ENCODE measurements around the gene AFTPH.

AFTPH gene

DNA sequence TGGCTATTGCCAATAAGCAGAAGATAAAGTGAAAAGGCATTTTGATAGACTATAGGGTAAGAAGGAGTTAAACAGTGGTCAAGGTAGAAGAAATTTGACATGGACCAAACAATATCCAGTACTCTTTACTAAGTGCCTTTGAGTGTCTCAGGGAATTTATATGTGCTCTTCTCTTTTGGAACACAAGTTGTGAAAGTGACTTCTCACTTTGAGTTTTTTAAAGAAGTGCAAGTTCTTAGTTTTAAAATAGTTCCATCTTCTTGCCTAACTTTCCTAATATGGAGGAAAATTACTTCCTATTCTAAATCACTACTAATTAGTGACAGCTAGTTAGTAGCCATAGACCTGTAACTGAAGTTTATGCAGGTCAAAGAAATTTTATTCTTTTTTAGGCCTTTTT, 63.4 kb downstream of the AFTPH start:
- no peak for DNase-seq (ENCODE audit: low spot score)

DNA sequence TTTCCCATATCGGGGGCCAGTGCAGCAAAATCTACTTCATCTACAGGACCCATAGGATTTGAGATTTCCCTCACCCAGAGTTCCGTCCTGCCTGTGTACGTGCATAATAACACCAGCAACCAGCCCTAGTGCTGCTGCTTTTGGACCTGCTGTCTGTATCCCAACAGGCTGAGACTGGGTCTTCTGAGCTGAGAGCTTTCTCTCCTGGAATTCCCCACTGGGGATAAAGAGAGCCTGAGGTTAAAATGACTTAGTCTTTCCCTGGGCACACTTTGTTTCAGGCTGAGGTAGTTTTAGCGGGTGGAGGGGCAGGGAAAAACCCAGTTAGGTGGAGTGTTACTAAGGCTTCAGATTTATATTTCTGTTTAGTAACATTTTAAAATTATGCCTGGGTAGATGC, 67.1 kb downstream of the AFTPH start:
- no peak for DNase-seq (ENCODE audit: low spot score)

DNA sequence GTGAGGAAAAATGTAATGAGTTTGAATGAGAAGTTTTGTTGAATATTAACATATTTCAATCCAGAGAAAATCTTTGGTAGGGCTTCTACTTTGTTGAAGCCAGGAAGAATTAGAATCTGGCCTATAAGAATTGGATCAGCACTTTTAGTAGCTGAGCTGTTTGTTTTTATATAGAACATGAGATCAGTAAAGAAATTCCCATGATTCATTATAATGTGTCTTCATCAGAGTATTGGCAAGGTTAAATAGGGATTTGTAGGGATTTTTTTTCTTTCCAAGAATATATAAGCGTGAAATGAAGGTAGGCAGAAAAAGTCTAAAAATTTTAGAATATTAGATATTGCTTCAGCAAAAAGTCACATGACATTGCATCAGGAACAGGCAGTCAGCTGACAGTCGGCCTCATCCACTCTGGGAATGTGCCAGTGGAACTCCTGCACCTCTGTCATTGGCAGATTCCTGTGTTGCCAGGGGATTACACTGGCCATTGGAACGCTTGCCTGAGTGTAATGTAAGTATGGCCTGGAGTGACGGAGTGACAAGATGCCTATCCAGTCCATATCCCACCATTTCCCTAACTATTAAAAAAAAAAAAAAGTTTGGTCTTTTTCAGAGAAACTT, 69.0 kb downstream of the AFTPH start:
- no peak for DNase-seq (ENCODE audit: low spot score)

DNA sequence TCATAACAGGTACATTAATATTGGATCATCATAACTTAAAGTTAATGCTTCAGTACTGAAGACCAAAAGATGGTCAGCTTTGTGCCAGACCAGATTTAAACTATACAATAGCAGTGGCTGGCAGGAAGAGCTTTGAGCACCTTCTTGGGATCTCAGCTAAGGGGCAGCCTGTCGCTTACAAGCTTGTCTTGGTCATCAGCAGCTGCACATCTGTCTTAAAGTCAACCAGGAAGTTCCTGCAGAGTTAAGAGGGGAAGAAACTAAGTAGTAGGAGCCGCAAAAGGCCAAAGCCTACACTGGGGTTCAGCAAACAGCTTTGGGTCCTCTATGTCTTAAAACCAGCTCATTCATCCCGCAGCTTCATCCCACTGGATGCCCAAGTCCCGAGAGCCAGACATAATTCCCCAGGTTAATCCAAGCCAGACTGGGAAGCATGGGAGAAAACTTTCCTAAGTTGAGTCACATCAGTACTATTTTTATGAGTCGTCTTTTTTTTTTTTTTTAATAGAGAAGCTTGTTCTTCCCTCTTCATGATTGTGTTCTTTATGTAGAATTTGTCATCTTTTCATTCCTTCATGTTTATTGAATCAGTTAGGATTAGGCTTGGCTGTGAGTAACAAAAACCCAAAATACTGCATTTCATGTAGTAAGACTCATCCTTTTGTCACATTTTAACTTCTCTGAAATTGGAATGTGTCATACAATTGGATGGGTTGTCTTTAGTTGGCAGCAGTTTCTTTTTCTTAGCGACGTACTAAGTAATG, 70.3 kb downstream of the AFTPH start:
- no peak for DNase-seq (ENCODE audit: low spot score)

DNA sequence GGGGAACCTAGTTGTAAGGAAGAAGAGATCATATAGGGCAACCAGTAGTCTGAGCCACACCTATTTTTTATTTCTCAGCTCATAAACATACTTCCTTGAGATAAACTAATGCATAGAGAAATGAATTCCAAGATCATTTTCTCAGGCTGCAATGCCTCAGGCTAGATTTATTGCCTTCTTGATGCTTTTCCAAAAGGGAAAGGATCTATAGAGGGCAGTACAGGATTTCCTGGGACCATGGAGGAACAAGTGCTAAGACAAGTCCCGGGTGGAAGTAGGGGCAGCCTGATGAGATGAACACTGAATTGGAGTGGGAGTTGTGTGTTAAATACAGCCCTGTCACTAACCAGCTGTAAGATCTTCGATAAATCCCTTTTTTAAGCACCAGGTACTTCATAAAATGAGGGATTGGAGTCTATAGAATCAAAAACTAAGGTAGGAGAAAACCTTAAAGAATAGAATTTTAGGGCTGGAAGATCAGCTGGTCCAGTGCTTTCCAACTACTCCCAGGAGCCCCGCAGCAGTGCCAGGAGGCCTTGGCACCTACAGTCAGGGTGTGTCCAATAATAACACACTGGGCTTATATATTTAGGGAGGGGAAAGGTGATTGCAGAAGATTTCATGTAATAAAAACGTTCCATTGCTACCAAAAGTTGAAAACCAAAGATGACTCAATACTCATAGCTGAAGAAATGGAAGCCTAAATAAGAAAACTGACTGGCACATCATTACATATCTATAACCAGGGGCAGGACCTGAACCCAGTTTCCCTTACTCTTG, 71.5 kb downstream of the AFTPH start:
- no peak for DNase-seq (ENCODE audit: low spot score)

DNA sequence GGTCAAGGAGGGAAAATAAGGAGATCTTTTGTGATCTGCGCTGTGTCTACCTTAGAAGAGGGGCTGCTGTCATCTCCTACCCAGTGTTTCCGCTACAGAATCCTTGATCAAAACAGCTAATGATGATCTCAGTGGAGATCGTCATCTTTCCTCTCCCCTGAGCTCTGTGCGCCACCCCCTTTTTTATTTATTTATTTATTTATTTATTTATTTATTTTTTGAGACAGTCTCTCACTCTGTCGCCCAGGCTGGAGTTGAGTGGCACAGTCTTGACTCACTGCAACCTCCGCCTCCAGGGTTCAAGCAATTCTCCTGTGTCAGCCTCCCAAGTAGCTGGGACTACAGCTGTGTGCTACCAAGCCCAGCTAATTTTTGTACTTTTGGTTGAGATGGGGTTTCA, 74.1 kb downstream of the AFTPH start:
- DNase-seq (ENCODE audit: low spot score), result no peak

DNA sequence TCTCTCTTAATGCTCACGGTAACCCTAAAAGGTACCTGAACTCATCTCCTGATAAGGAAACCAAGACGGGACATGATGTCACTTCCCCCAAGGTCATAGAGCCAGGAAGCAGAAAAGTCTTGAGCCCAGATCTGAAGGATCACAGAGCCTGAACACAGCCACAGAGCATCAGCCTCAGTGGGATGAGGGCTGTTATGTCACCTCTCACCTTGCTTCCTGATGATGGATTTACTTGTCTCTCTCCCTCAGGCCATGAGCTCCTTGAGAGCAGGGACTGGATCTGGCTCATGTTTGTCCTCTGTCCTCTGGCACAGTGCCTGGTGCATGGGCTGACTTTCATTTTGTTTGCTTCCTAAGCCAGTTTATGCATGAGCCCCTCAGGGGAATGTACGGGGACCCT, 75.3 kb downstream of the AFTPH start:
- no peak for DNase-seq (ENCODE audit: low spot score)

DNA sequence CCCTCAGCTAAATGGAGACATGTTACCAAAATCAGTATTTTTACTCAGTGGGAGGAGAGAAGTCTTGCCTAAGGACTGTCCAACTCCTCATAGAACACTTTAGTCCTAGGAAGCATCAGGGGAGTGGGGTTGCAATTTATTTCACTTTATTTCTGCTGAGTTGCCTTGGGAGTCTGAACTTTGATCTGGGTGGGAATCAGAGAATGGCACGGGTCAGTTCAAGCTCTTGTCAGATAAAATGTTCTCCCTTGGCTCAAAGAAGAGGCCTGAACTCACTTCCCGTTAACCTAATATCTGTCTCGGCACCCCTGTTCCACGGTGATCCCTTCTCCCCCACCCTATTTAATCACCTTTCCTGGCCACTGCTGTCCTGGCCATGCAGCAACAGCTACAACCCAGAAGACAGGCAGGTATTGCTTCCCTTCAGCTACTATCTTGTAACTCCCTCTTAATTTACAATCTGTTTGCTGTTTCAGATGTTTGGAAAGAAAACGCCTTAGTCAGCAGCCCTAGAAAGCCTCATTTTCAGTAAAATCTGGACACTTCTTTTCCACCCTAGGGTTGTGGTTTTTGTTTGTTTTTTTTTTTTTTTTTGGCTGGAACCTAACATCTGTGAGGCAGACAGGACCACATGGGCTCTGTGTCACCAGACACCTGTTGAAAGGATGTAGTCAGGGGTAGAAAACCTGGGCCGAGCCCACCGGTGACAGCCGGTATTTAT, 77.1 kb downstream of the AFTPH start:
- no peak for DNase-seq (ENCODE audit: low spot score)

DNA sequence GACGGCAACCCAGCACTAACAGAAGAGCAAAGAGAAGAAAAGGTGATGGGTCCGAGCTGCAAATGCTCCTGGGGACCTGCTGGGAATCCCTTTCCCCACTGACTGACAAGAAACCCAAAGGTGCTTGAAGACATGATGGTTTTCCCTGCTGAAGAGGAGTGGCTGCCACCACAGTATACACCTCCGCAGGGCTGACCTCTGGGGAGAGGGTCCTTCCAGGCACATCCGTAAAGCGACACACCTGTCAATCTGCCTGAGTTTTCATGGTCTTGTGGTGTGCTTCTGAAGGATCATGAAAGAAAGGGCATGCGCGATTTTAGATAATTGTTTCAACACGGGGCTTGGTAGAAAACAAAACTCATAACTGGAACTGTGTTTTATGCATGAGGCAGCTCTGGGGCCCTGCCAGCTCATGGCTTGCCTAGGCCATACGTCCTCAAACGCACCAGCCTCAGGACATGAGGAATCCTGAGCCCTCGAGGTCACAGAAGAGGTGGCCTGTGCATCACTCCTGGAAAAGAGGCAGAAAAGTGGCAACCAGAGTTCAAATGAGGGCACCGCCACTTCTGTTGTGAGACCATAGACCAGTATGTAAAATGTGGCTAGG, 77.8 kb downstream of the AFTPH start:
- DNase-seq (ENCODE audit: low spot score), result no peak

DNA sequence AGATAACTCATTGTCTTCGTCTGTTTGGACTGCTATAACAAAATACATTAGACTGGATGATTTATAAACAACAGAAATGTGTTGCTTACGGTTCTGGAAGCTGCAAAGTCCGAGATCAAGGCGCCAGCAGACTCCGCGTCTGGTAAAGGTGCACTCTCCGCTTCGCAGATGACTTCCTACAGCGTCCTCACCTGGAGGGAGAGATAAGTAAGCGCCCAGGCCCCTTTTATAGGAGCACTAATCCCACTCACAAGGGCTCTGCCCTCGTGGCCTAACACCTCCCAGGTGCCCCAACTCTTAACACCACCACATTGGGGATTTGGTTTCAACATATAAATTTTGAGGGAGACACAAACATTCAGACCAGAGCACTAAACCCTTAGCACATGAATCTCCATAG, 78.3 kb downstream of the AFTPH start:
- no peak for DNase-seq (ENCODE audit: low spot score)

DNA sequence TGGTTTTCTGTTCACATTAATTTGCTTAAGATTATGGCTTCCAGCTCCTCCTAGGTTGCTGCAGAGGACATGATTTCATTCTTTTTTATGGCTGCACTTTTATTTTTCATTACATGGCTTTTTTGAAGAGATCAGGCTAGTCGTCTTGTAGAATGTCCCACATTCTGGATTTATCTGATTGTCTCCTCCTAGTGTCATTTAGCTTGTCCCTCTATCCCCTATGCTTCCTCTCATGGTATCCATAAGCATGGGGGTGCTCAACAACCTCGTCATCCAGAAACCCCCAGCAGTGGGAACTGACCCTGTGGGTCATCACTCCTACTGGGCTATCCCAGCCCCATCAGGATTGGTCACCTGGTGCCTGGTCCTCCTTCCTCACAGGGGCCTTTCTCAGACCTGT, 80.0 kb downstream of the AFTPH start:
- no peak for DNase-seq (ENCODE audit: low spot score)

DNA sequence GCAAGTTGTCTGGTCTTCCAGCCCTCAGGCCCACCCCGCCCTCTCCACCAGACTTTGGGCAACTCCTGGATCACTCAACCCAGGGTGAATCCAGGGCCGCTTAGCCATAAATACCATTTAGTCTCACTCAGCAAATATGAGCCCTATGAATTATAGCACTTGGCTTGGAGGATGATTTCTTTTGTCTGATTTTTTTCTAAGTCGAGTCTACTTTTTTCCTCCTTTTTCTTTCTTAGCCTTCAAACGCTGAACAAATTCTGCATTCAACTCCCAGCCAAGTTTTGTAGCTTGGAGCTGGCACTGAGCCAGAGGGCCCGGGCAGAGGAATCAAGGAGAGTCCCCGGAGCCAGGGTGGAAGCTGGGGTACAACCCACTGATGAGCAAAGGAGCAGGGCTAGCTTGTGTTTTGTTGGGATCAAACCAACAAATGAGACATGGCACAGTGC, 80.9 kb downstream of the AFTPH start:
- no peak for DNase-seq (ENCODE audit: low spot score)

DNA sequence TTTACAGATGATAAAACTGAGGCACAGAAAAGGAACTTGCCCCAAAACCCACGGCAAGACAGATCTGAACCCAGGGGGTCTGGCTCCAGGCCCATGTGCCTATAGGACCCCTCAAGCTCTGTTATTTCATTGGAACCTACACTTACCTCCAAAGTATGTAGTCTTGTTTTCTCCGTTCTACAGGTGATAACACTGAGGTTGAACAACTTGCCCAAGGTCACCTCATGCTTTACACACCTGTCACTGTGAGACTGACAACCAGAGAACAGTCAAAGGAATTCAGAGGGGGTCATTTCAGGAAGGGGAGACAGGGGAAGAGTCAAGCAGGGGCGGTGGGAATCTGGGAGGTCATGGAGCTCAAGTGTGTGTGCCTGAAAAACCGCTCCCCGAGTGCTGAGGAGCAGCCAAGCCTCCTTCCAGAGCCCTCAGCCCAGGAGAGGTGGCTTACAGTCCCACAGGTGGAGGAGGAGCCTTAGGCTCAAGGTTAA, 81.9 kb downstream of the AFTPH start:
- DNase-seq (ENCODE audit: low spot score), result no peak

DNA sequence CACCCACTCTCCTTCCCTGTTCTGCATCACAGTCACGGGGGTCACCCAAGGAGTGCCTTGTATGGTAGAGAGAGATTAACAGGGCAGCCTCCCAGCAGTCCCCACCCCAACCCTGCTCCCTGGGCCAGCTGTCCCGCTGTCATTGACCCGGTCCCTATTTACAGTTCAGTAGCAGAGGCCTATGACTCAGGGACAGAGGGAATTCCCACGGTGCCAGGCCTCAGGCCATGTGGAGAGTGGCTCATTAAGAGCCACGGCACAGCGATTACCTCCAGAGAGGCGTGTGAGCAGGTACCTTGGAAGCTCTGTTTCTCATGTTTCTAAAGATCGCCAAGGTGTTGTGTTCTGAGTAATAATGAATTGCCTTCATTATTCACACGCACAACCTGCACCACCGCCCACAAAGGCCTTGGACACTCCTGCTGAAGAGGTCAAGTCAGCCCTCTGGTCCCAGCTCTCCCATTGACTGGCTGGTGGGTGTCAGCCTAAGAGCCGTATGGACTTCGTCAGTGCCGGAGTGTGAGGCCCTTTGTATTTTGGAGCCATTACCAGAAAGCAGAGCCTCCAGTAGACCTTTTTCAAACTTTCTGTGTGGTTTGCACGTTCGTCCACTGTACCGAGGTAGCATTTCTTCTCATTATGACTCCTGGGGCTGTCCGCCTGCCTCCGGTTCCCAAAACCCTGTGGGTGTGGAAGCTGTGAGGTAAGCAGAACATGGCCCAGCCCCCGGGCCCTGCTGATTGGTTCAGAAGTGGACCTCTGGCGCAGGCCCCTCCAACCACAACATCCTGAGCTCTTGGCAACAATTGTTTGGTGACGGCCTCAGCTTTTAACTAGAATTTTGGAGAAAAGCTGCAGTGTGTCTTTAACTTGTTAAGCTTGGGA, 82.6 kb downstream of the AFTPH start:
- peak; percentile 87 for DNase-seq (ENCODE audit: low spot score)

DNA sequence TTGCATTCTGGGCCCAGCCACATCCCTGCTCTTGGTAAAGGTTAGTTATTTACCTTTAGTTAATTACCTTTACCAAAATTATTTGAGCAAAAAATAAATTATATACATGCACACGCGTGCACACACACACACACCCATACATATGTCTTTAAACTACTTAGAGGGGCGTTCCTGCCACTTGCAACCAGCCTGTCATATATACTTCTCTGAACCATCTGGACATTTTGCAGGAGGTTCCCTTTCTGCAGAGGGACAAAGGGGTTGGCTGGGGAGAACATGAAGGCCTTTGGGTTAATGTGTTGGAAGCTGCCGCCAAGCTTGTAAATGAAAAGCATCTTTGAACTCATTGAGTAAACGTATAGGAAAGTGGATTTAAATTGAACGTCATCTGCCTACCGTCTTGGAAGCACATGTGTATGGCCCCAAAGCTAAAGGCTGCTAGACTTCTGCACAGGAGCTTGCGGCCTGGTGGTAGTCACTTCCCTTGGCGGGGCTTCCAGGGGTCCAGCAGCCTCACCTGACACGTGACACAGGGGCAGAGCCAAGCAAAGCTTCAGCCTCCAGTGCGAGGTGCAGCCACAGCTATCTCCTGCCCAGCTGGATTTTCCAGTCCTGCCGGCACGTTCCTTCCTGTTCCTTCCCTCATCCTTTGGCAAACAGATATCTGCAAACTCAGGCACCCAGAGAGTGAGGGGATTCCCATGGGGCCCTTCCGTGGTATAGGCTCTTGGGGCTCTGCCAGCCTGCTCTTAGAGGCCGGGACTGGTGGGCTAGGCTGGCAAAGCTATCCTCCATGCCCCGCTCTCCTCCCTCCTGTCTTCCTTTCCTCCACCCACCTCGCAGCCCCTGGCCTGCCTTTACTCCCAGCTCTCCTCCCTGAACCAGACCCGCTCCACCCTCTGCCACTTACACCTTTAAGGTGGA, 83.5 kb downstream of the AFTPH start:
- no peak for DNase-seq (ENCODE audit: low spot score)

DNA sequence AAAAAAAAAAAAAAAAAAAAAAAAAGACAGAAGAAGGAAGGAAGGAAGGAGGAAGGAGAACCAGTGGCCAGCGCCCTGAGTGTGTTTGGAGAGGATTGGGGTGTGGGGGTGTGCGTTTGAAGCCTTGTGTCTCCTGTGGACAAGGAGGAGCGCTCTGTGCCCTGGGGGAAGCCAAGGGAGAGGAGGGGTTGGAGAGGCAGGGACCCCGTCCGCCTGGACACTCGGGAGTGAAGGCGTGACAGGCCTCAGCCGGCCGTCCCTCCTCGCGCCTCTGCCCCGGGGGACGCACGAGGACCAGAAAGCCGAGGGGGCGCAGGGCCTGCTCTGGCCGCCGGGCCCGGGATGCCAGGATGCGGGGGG, 84.7 kb downstream of the AFTPH start:
- no peak for DNase-seq (ENCODE audit: low spot score)

DNA sequence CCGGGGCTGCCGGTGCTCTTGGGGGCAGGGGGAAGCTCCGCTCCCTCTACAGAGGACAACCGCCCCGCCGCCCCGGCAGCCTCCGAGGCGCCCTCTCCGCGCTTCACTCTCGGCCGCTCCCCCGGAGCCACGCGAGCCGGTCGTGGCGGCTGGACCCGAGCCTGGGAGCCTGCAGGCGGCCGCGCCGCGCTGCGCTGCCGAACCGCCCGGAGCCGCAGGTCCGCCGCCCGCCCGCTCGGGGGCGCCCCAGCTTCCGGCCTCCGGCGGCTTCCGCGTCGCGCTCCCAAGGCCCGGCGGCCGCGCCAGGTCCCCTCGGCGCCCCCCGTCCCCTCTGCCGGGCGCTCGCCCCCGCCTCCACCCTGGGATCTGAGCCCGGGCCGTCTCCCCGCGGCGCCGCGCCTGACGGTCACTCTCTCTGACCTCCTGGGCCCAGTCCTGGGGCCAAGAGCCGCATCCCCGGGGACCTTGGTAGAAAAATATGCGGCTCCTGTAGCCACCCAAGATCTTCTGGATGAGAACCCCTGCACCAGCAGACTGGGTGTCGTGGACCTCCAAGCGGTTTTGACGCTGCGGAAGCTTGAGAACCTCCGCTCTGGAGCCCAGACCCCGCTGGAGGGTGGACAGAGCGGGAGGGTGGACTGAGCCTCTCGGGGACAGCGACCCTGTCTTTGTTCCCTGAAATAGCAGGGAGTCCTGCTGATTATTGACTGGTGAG, 85.3 kb downstream of the AFTPH start:
- DNase-seq (ENCODE audit: low spot score), result peak; percentile 93

DNA sequence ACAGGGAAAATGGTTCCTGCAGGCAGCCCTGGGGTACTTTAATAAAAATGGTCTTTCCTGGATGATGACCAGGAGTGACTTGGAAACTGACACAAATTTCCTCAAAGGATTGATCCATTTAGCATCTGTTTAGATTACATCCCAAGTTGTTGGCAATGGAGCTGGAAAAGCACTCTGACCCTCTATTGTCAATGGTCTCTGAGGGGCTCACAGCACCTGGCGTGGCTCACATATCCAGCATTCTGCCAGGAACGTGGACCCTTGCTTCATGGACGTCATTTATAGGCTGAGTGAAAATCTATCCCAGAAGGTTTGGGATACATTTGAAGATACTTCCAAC, 85.8 kb downstream of the AFTPH start:
- DNase-seq (ENCODE audit: low spot score), result no peak

DNA sequence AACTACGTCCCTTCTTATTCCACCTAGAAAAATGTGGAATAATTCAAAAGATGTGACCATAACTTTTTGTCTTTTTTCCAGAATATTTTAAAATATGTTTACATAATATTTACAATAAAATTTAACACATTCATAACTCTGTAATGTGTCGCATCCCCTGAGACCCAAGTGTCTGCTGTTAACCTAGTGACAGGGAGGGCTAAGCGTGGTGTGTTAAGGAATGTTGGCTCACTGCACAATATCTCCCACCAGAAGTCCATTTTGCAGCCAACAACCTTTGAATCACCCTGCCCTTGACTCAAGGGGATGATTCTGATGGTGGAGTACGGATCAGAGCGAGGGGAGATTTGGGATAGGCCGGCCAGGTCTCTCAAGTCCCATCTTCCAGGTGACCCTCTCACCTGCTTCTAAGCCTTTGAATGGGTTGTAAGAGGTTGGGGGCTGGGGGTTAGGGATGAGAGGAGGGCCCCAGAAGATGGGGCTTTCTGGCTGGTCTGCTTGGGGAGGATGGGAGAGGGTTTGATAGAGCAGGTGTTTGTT, 86.3 kb downstream of the AFTPH start:
- no peak for DNase-seq (ENCODE audit: low spot score)

Data from AG08396 (cell line).